Measurements from ENCODE around the gene PPP2R5C.
"Not testable (repeated sequence)": the region's sequence is repeated elsewhere in the genome, so short reads cannot be mapped to it uniquely, and the experiment has no call there.

PPP2R5C gene

DNA sequence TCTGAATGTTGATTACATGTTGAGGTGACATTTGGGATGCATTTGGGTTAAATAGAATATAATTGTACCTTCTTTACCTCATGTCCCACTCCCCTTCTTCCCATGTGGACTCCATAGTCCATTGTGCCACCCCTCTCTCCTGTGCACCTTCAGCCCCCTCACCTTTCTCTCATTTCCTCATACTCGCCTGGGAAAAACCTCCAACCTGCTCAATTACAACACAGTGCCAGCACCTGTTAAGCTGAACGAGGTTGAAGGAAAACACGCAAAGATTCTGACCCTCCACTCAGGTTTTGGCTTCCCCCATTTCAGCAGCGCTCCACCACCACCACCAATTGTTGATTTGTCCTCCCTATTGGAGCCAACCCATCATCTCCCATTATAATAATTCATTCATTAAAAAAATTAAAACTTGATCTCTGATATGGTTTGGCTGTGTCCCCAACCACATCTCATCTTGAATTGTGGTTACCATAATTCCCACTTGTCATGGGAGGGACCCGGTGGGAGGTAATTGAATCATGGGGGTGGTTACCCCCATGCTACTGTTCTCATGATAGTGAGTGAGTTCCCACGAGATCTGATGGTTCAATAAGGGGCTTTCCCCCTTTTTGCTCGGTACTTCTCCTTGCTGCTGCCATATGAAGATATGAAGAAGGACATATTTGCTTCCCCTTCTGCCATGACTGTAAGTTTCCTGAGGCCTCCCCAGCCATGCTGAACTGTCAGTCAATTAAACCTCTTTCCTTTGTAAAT, 33.7 kb upstream of the PPP2R5C start:
- DNase-seq = no peak

DNA sequence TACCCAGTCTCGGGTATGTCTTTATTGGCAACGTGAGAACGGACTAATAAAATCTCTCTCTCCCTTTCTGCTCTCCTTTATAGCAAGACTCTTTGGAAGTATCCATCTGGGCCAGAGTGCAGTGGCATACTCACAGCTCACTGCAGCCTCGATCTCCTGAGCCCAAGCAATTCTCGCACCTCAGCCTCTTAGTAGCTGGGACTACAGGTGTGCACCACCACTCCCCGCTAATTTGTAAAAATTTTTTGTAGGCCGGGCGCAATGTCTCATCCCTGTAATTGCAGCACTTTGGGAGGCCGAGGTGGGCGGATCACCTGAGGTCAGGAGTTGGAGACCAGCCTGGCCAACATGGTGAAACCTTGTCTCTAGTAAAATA, 33.2 kb upstream of the PPP2R5C start:
- no peak for DNase-seq

DNA sequence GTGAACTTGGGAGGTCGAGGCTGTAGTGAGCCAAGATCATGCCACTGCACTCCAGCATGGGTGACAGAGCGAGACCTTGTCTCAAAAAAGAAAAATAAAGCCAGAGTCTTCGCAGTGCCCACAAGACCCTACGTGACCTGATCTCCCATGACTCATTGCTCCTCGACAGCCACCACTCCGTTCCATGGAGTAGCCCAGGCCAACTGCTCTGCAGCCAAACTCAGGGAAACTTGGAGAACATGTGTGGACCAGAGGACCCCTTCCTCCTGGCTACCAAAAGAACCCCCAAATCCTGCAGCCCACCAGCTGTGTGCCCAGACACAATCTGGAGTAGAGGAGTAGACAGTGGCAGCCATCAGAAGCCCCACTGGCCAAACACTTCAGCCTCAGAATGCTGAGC, 32.1 kb upstream of the PPP2R5C start:
- DNase-seq = no peak

DNA sequence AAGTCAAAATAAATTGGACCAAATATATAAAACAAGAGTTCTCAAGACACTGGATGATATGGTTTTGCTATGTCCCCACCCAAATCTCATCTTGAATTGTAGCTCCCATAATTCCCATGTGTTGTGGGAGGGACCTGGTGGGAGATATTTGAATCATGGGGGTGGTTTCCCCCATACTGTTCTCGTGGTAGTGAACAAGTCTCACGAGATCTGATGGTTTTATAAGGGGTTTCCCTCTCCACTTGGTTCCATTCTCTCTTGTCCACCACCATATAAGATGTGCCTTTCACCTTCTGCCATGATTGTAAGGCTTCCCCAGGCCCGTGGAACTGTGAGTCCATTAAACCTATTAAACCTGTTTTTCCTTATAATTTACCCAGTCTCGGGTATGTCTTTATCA, 31.4 kb upstream of the PPP2R5C start:
- DNase-seq = not testable (repeated sequence)

DNA sequence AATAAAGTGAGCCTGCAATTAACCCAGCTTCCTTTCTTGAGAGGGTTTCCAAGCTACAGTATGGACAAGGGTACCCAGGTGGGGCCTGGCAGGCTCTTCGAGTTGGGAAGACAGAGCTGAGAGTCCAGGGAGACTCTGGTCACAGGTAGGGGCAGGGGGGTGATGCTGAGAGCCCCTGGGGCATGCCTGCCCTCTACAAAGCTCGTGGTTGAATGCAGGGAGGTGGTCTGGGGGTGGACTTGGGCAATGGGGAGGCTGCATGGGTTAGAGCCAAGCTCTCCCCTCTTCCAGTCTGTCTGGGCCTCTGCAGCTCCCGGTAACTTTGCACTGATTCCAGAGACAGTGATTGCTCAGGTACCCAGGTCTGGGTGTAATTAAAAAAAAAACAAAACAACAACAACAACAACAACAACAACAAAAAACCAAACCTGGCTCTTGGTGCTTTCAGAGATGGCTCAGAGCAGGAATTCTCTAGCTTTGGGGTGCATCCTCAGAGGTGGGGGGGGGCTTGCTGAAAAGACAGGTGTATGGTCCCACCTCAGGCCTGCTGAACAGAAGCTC, 30.8 kb upstream of the PPP2R5C start:
- DNase-seq = no peak

DNA sequence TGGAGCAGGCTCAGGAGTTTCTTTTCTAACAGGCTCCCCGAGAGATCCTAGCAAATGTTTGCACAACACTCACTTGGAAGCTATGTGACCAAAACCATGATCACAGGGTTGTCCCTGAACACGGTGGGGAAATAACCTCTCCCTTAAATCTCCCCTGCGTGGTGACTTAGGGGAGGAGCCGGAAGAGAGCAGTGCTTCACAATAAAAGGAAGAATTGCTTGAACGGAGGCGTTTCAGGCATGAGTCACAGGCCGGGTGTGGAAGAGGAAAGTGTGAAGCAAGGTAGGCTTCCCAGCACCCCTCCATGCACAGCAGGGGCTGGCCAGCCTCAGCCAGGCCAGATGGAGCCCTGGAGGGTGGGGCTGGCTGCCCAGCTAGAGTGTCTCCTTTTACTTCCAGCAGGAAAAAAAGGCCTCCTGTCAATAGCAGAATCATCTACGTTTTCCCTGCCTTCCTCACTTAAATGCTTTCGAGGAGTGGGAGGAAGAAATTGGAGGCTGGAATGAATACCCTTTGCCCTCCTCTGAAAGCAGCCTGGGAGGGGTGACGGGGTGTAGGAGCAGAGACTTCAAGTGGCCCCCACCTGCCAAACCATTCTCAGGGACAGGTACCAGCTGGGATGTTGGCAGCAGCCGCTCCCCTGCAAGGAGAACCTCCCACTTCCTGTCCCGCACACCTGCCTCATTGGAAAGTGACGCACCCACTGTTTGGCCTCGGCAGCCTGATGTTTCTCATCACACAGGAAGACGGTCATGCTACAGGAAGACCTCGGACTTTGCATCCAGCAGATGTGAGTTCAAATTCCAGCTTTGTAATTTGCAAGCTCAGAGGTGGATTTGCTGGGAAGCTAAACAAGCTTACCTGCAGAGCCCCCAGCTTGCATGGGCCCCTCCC, 30.1 kb upstream of the PPP2R5C start:
- peak; percentile 87 for DNase-seq

DNA sequence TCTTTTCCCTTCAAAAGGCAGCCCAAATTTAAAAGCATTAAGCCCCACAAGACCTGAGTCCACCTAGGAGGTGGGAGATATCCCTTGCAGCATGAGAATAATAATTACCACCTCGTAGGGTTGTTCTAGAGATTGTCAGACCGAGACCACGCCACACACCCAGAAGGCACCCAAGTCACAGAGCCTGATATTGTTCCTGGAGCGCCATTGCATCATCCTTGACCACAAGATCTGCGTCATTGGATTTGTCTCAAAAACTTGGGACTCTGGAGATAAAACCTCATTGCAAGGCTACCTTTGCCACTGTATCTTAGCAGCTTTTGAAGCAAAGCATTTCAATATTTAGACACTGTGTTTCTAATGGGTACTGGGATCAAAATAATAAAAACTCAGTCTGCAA, 29.4 kb upstream of the PPP2R5C start:
- DNase-seq = no peak

DNA sequence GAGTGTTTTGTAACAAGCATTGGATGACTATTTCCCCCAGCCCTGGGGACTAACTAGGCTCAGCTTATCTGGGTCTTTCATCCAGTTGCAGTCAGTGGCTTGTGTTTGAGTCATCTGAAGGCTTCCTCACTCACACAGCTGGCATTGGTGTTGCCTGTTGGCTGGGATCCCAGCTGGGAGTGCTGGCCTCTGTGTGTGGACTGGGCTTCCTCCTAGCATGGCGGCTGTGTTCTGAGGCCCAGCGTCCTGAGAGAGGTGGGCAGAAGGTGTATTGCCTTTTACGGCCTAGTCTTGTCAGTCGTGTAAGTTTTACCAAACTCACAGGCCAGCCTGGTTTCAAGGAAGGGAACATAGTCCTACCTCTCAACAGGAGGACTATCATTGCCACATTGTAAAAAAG, 28.3 kb upstream of the PPP2R5C start:
- no peak for DNase-seq

DNA sequence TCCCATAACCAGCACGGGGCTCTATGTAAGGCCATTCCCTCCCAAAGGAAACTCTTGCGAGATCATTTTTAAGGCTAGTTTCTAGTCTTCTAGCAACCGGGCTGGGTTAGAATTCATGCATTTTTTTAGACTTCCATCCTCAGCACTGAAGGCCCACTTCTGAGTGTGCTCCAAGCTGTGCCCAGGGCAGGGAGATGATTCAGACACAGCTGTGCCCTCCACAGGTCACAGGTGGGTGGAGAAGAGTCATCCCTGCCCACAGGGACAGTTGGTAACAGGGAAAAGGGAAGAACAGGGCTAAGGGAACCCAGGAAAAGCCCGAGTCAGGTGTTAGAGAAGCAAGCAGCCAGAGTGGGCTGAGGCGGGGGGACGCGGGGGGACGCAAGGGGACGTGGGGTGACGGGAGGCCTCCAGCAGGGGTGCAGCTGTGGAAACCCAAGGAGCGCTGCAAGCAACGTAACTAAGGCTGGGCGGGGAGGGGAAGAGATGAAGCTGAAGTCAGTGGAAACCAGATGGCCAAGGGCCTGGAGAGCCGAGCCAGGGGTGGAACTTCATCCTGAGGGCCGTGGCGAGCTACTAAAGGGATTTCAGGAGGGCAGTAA, 27.2 kb upstream of the PPP2R5C start:
- DNase-seq = no peak

DNA sequence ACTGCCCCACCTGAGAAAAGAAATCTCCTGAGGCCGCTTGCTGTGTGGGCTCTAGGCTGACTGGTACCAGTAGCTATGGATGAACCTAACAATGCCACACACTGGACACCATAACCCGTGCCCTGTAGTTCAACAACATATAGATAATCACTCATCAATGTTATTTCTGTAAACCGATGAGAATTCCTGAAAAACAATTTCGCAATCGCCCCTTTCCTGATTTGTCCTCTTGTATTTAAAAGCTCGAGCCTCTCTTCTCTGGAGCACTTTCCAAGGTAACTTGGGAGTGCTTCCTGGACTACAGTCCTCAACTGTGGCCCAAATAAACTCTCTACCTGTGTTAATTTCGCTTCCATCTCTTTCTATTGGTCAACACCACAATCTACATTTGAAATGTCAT, 26.1 kb upstream of the PPP2R5C start:
- no peak for DNase-seq

DNA sequence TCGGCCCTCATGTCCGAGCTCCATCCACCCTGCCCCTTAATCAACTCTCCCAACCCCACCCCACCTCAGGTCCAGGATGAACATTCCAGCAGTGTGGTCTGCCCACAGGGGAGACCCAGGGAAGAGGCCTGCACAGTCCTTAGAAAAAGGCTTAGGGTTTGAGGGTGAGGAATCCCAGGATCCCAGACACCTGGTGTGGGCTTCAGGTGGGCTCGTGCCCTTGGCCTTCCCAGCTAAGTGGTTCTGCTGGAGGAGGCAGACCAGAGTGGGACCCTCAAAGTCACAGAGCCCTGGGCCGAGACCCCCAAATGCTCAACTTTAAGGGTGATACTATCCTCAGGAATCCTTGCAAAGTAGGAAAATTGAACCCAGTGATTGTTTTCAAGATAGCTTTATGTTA, 25.4 kb upstream of the PPP2R5C start:
- no peak for DNase-seq

DNA sequence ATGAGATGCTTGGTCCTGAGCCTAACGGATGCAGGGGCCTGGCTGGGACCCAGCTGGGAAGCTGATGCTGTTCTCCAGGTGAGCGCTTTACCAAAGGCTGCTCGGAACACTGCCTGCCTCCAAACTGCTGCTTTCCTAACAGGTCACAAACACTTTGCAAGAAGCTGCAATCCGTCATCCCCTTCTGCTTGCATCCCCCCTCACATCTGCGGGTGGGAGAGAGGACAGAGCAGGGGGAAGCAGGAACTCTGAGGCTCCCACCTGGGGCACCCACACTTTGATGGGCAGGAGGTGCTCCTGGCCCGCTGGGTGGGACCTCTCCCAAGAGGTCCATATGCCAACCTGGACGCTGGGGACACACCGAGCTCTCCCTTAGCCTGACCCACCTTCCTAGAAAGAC, 24.9 kb upstream of the PPP2R5C start:
- DNase-seq = no peak

DNA sequence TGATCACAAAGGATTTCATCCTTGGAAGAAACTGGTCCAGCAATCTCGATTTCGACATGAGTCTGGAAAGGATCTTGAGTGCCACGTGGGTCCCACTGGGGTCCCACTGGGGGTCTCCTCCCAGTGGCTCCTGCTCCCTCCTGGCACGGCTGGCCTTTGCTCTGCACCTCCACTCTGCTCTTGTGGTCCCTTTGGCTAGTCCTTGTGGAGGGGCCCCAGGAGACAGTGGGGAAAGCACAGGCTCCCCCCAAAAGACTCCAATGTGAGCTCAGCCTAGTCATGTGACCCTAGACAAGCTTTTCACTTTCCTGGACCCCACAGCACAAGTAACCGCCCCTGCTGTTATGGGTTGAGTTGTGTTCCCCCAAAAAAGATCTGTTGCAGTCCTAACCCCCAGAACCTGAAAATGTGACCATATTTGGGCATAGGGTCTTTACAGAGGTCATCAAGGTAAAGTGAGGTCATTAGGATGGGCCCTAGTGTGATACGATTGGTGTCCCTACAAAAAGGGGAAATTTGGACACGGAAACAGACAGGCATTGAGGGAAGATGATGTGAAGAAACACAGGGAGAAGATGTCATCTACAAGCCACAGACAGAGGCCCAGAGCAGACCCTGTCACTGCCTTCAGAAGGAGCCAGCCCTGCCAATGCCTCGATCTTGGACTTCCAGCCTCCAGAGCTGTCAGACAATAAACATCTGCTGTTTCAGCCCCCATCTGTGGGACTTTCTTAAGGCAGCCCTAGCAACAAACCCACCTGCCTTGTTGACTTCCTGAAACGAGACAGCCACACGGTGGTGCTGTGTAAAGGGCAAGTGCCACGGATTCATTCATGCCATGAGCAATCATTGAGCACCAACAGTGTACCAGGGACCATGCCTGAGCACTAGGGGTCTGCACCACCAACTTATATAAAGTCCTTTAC, 23.8 kb upstream of the PPP2R5C start:
- DNase-seq = no peak

DNA sequence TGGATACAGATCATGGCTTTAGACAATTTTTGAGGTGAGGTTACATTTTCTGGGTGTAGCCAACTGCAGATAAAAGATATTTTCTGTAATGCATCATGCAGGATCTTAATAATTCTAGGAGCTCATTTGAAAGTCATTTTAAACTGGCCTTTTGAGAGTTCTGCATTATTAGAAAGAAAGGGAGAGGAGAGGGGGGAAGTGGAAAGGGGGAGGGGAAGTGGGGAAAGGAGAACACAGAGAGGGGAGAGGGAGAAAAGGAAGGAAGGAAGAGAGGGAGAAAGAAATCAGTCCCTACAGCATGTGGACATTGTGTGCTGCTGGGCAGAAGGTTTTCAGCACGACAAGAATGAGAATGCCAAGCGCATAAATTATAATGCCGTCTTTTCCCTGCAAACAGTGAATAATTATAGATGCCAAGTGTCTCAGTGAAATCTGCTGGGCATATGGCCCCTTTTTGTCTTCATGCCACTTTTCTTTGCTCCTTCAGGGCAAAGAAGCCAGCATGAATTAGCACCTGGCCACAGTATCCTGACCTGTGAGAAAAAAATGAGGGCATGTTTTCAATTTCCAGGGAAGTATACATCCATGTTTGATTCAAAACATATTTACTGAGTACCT, 22.7 kb upstream of the PPP2R5C start:
- DNase-seq = no peak

DNA sequence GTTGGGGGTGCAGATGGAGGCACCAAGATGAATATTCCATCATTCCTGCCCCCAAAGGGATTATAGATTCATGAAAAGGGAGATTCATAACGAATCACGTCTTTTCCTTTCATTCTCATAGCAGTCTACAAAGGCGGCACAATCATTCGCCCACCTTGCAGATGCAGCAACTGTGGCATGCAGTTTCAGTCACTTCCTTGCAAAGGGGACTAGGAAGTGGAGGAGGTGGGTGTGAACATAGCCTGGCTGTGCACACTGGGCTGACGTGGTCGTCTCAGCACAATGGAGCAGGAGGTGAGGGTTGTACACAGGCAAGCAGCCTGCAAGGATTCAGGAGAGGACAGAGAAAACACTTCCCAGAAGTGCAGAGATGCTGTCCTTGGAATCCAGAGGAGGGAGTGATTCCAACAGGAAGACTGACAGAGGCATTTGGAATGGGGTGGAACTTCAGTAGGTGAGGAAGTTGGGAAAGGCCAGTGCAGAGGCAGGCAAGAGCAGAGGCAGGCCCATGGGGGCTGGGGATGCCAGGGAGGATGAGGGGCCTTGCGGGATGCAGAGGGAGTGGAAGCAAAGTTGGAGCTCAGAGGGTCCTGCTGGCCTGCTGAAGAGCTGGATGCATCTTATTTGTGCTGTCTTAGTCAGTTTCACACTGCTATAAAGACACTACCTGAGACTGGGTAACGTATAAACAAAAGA, 21.9 kb upstream of the PPP2R5C start:
- no peak for DNase-seq

DNA sequence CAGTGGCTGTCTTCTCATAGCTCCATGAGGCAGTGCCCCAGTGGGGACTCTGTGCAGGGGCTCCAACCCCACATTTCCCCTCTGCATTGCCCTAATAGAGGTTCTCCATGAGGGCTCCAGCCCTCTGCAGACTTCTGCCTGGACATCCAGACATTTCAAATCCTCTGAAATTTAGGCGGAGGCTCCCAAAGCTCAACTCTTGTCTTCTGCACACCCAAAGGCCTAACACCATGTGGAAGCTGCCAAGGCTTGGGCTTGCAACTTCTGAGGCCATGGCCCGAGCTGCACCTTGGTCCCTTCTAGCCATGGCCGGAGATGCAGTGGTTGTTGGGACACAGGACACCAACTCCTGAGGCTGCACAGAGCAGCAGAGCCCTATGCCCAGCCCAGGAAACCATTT, 20.5 kb upstream of the PPP2R5C start:
- no peak for DNase-seq

DNA sequence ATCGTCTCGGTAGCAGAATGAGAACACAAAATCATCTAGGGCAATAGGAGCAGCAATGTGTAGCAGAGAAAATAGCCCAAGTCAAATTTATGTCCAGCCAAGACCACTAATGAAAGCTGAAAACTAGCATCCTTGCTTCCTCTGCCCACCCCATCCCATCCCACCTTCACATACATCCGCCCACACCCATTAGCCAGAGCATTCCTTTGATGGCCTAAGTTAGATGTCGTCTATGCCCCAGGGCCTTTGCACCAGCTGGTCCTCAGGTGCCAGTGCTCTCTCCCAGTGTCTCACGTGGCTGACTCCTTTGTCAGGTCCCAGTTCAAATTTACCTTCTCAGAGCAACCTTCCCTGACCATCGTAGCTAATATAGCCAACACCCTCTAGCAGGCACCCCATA, 17.8 kb upstream of the PPP2R5C start:
- DNase-seq = no peak

DNA sequence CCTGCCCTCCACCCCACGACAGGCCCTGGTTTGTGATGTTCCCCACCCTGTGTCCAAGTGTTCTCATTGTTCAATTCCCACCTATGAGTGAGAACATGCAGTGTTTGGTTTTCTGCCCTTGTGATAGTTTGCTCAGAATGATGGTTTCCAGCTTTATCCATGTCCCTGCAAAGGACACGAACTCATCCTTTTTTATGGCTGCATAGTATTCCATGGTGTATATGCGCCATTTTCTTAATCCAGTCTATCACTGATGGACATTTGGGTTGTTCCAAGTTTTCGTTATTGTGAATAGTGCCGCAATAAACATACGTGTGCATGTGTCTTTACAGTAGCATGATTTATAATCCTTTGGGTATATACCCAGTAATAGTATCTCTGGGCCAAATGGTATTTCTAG, 17.1 kb upstream of the PPP2R5C start:
- not testable (repeated sequence) for DNase-seq

DNA sequence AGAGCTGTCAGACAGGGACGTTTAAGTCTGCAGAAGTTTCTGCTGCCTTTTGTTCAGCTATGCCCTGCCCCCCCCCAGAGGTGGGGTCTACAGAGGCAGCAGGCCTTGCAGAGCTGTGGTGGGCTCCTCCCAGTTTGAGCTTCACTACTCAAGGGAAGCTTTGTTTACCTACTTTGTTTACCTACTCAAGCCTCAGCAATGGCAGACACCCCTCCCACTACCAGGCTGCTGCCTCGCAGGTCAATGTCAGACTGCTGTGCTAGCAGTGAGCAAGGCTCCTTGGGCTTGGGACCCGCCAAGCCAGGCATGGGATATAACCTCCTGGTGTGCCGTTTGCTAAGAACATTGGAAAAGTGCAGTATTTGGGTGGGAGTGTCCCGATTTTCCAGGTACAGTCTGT, 11.8 kb upstream of the PPP2R5C start:
- DNase-seq = not testable (repeated sequence)

DNA sequence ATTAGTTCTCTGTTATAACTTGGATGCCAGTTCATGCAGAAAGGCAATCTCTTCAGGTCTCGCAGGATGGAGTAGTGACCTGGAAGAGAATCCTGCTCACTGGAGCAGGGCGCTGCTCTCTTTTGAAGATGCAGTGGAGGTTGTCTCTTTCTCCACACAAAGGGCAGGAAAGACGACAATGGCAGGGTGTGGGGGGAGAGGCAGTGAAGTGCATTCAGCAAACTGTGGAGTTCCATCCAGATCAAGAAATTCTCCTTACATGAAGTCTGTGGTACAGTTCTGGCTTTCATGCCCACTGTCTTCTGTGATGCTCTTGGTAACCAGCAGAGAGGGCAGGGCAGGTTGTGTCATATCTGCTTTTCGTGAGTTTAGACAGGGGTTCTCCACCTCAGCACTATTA, 6.6 kb upstream of the PPP2R5C start:
- no peak for DNase-seq

DNA sequence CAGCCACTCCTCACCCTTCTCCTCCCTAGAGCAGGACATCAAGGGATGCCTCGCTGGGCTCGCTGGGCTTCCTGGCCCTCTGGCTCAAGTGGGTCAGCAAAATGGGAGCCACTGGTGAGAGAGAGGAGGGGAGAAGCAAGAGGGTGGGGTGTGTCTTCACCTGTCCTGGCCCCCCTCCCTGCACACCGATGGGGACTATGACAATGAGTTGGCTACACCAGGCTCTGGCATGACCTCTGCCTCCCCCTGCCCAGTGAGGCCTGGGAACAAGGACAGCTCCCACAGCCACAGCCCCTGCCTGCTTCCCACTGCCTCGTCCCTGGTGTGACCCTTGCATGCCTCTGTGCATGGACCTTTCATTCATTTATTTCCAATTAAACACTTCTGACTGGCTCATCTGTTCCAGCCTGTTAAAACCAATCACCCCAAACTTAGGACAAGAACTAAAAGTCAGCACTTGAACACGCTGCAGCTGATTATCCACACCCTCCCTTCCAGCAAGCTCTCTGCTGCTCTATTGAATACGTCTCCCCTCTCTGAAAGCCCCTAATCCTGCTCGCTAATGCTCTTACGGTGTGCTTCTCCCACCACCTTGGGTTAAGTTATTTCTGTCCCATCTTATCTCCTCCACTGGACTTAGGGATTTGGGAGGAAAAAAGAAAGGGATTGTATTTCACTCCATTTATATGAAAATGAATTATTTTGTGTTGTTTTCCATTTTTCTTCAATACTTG, 5.8 kb upstream of the PPP2R5C start:
- DNase-seq = no peak
